ENCODE measurements around the gene CACNA1C.

DNA sequence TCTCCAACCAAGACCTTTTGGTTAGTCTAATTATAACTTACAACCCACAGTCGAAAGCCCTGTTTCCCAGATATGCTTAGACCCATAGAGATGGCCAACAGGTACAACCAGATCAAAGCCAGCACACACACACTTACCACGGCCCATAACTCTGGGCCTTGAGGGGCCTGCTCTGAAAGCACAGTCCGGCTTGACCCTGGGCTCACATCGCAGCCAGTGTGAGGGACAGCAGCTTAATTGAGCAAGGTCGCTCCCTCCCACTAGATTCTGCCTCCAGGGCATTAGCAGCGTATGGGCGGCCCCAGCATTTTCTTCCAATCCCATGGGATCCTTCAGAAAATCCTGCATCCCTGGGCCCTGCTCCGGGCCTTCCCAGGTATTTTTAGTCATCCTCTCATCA lies 584.6 kb downstream of the CACNA1C start:
- TF ChIP-seq POLR2AphosphoS5 (IDR thresholded peaks at IDR 0.05; ENCODE audit: low read depth, low read length) (no peak), POLR2A (IDR thresholded peaks at IDR 0.05; ENCODE audit: low read depth, low read length) (no peak), TAF1 (IDR thresholded peaks at IDR 0.05; ENCODE audit: low read depth, low read length) (no peak), PAX5 (IDR thresholded peaks at IDR 0.05; ENCODE audit: insufficient read depth, low read length, severe bottlenecking) (no peak), SPI1 (IDR thresholded peaks at IDR 0.05; ENCODE audit: low read depth, low read length) (no peak), POU2F2 (IDR thresholded peaks at IDR 0.05; ENCODE audit: low read depth, low read length) (no peak)

All from GM12891 (cell line).